ENCODE measurements around the gene LRMDA.

GRCh38 chr10:76106611-76107010 is 675.2 kb downstream of the LRMDA start:
- TF ChIP-seq CTCF (conservative IDR thresholded peaks at IDR 0.05; ENCODE audit: low read depth, low read length): no peak
- TF ChIP-seq EZH2 (IDR thresholded peaks at IDR 0.05; ENCODE audit: borderline replicate concordance, low read depth, low read length, poor library complexity, severe bottlenecking): no peak
